Stomach (tissue), 9 donors: ENCODE results near the gene GNG7. TPM values are rescaled to one million over a fixed set of nuclear protein-coding genes. Genes with fewer than 3 reads are reported as not detected.
A peak's percentile ranks its signal among the peaks of the same experiment; 100 is the strongest.

ENCODE experiments used
- DNase-seq, 2 donors: peaks; one replicate each; pipeline versions ENCODE4 v3.0.0 to v3.0.0-alpha.2; 2013 to 2019
- H3K27ac ChIP-seq, 5 donors: fragments of 200-600 bp in 4 of 5; sonication (generic) in 4 of 5; one replicate each; pipeline ENCODE4 v1.5.1; 2013 to 2019; ENCODE audit warnings: mild to moderate bottlenecking in 1 of 5, moderate library complexity in 1 of 5
- H3K27me3 ChIP-seq, 3 donors: fragments of 200-600 bp; sonication (generic); one replicate each; pipeline ENCODE4 v1.5.1; 2017 to 2019; ENCODE audit warnings: mixed run types in 1 of 3
- H3K36me3 ChIP-seq, 4 donors: fragments of 200-600 bp; sonication (generic); 1 replicate in 3 of 4; 2 replicates in 1 of 4; pipeline ENCODE4 v1.5.1; 2016 to 2019
- H3K4me1 ChIP-seq, 4 donors: fragments of 200-600 bp; sonication (generic); one replicate each; pipeline ENCODE4 v1.5.1; 2016 to 2019
- H3K4me3 ChIP-seq, 4 donors: fragments of 200-600 bp; sonication (generic) in 3 of 4; one replicate each; pipeline ENCODE4 v1.5.1; 2016 to 2019; ENCODE audit warnings: mild to moderate bottlenecking in 1 of 4
- H3K9me3 ChIP-seq, 4 donors: fragments of 200-600 bp; sonication (generic); one replicate each; pipeline ENCODE4 v1.5.1; 2016 to 2019
- CTCF ChIP-seq, 7 experiments: fragments of 450-650 bp in 4 of 7; fragments of 200-600 bp in 3 of 7; sonication (generic) in 3 of 7; IDR thresholded peaks; one replicate each; pipeline ENCODE4 v1.5.1; 2016 to 2019; ENCODE audit warnings: antibody characterized with exemption in 7 of 7, control low read depth in 2 of 7, mild to moderate bottlenecking in 1 of 7
- EP300 ChIP-seq: sonication (generic); formaldehyde crosslinking; IDR thresholded peaks from one replicate; pipeline ENCODE4 v1.6.1; 2017; ENCODE audit warnings: antibody characterized with exemption
- POLR2A ChIP-seq, 4 donors: fragments of 450-650 bp; IDR thresholded peaks; one replicate each; pipeline ENCODE4 v1.6.1; 2016; ENCODE audit warnings: antibody characterized with exemption in 4 of 4, control low read depth in 2 of 4, mild to moderate bottlenecking in 1 of 4, moderate library complexity in 1 of 4
- POLR2AphosphoS5 ChIP-seq, 3 donors: sonication (generic); formaldehyde crosslinking; IDR thresholded peaks; one replicate each; pipeline ENCODE4 v1.6.1; 2016; ENCODE audit warnings: antibody characterized with exemption in 3 of 3
- WGBS, 5 donors: extraction: QIAGEN DNeasy Blood & Tissue Kit in 3 of 5; methylation state at CpG; one replicate each; pipeline versions ENCODE4 v1.1.5 to v1.1.7; 2013 to 2018; 5-methylcytosine and 5-hydroxymethylcytosine counted together
- intact Hi-C: fragments of 100-400 bp; cut with DNase I; formaldehyde crosslinking; loops from one replicate; pipeline ENCODE4 v1.15.1; 2023; ENCODE audit warnings: low total_unique reads
- polyA plus RNA-seq, 3 donors: library from polyadenylated mRNA; stranded (reverse); fragments of 200-250 nt; gene quantifications; one replicate each; pipeline ENCODE4 v1.2.3, GENCODE V29; 2013
- total RNA-seq, 5 donors: library from RNA; depleted of rRNA; stranded (reverse); fragments of >200 nt; gene quantifications; one replicate each; pipeline versions ENCODE4 v1.1.0 to v1.2.3, GENCODE V29; 2014 to 2016
- donor health status: healthy with polysubstance abuse.
- donor health status: Bipolar disorder and iron deficiency.
- donor health status: healthy.

GNG7 gene
- total and polyA plus RNA-seq, 8 donors, result 0.58 to 15.1 (median 4.3) TPM

- H3K27me3 ChIP-seq, result peaks cover 0 to 7% (median 0%) of the 10 kb centered on the region in 3 donors
- no peaks in the 10 kb centered on the region for H3K36me3 ChIP-seq
- intact Hi-C loops, result no loop called here
- H3K4me3 ChIP-seq, result no peak overlapping the region
- TF ChIP-seq POLR2A (IDR thresholded peaks at IDR 0.05) (no peak), POLR2AphosphoS5 (IDR thresholded peaks at IDR 0.05) (no peak), EP300 (no peak), CTCF (IDR thresholded peaks at IDR 0.05) (no peak)
- DNase-seq, result no peak
- WGBS, 5 donors, result 59 to 65% (median 64%) methylated on average over 17 of the region's 17 CpGs
- H3K4me1 ChIP-seq, result no peaks in the 10 kb centered on the region
- peaks cover 6 to 13% (median 10%) of the 10 kb centered on the region in 4 donors for H3K9me3 ChIP-seq
- H3K27ac ChIP-seq, result no peak overlapping the region
Observed at GRCh38 chr19:2711172-2711874, 8.8 kb upstream of the GNG7 start.

- no peak for DNase-seq
- Histone ChIP-seq H3K27ac (no peak overlapping the region), H3K9me3 (no peaks in the 10 kb centered on the region), H3K4me3 (no peak overlapping the region), H3K4me1 (peaks cover 10 to 17% (median 15%) of the 10 kb centered on the region in 4 donors), H3K27me3 (no peaks in the 10 kb centered on the region), H3K36me3 (no peaks in the 10 kb centered on the region)
- WGBS, 5 donors, result 93 to 98% (median 98%) methylated on average over 5 of the region's 5 CpGs
- intact Hi-C loops, result no loop called here
- TF ChIP-seq POLR2AphosphoS5 (IDR thresholded peaks at IDR 0.05) (no peak), CTCF (IDR thresholded peaks at IDR 0.05) (no peak), EP300 (no peak), POLR2A (IDR thresholded peaks at IDR 0.05) (no peak)
Observed at GRCh38 chr19:2706251-2706650, 3.8 kb upstream of the GNG7 start.

GRCh38 chr19:2703691-2704216, 1.3 kb upstream of the GNG7 start:
- intact Hi-C loops, result no loop called here
- no peak overlapping the region for H3K4me3 ChIP-seq
- no peaks in the 10 kb centered on the region for H3K27me3 ChIP-seq
- no peaks in the 10 kb centered on the region for H3K36me3 ChIP-seq
- H3K27ac ChIP-seq, result no peak overlapping the region
- TF ChIP-seq POLR2A (IDR thresholded peaks at IDR 0.05) (no peak), POLR2AphosphoS5 (IDR thresholded peaks at IDR 0.05) (no peak), CTCF (IDR thresholded peaks at IDR 0.05) (no peak), EP300 (no peak)
- peaks cover 10 to 28% (median 23%) of the 10 kb centered on the region in 4 donors for H3K4me1 ChIP-seq
- 67 to 84% (median 81%) methylated on average over 5 to 6 of the region's 6 CpGs for WGBS, 5 donors
- DNase-seq, result no peak
- H3K9me3 ChIP-seq, result no peaks in the 10 kb centered on the region

- WGBS, 5 donors, result 77 to 85% (median 83%) methylated on average over 5 of the region's 5 CpGs
- peak overlapping the region in 3 of 5 donors; percentile 14 to 76 (median 47) for H3K27ac ChIP-seq
- H3K4me3 ChIP-seq, result peak overlapping the region in 3 of 4 donors; percentile 69 to 83 (median 78)
- no peaks in the 10 kb centered on the region for H3K9me3 ChIP-seq
- intact Hi-C loops, result no loop called here
- no peaks in the 10 kb centered on the region for H3K27me3 ChIP-seq
- TF ChIP-seq POLR2A (IDR thresholded peaks at IDR 0.05), result no peak
- no peak for TF ChIP-seq POLR2AphosphoS5 (IDR thresholded peaks at IDR 0.05)
- no peak for TF ChIP-seq EP300
- no peak for TF ChIP-seq CTCF (IDR thresholded peaks at IDR 0.05)
- no peaks in the 10 kb centered on the region for H3K36me3 ChIP-seq
- H3K4me1 ChIP-seq, result peaks cover 10 to 28% (median 23%) of the 10 kb centered on the region in 4 donors
- DNase-seq, result no peak
Observed at GRCh38 chr19:2703077-2703437, 563 bp upstream of the GNG7 start.
